OCI-M2 (cell line): Measurements from ENCODE around the gene PLCD1.
"Not testable (repeated sequence)": the region's sequence is repeated elsewhere in the genome, so short reads cannot be mapped to it uniquely, and the experiment has no call there.

Experiments
- DNase-seq: peaks from one replicate; lab custom pipeline; 2025; ENCODE audit not compliant: unreplicated experiment; lab: John Stamatoyannopoulos, UW

The PLCD1 gene

DNA sequence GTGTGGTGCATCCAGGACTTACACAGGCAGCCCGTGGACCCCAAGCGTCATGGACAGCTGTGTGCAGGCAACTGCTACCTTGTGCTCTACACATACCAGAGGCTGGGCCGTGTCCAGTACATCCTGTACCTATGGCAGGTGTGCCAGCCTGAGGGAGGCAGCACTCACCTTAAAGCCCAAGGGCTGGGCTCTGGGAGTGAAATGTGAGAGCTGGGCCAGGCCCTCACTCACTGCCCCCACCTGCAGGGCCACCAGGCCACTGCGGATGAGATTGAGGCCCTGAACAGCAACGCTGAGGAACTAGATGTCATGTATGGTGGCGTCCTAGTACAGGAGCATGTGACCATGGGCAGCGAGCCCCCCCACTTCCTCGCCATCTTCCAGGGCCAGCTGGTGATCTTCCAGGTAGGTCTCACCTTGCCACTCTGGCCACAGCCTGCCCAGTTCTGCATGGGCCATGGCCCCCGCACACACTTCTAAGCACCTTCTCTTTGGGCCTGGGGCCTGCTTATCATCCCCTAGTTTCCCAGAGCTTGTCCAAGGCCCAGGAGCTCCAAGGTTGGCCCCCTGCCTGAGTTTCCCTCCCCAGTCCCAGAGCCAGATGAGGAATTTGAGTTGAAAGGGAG lies 27.9 kb downstream of the PLCD1 start:
- DNase-seq: no peak

DNA sequence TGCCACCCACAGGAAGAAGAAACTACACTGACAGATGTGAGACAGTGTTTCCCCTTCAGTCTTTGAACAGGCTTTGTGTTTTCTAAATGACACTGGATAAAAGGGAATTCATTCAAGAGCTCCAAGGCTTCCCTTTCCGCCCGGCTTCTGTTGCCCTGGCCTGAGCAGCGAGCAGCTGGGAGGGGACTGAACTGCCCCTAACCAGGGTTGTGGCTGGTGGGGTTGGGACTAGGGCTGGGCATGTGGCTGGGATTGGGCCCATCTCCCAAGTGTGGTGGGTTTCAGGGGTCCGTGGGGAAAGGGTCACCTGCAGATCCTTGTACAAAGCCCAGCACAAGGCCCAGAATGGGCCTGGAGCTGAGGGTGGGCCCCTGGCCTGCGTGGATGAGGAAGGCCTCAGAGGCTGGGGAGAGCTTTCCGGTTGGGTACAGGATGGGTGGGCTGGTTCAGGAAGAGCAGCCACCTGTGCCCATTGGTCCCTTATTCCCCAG lies 28.4 kb downstream of the PLCD1 start:
- no peak for DNase-seq

DNA sequence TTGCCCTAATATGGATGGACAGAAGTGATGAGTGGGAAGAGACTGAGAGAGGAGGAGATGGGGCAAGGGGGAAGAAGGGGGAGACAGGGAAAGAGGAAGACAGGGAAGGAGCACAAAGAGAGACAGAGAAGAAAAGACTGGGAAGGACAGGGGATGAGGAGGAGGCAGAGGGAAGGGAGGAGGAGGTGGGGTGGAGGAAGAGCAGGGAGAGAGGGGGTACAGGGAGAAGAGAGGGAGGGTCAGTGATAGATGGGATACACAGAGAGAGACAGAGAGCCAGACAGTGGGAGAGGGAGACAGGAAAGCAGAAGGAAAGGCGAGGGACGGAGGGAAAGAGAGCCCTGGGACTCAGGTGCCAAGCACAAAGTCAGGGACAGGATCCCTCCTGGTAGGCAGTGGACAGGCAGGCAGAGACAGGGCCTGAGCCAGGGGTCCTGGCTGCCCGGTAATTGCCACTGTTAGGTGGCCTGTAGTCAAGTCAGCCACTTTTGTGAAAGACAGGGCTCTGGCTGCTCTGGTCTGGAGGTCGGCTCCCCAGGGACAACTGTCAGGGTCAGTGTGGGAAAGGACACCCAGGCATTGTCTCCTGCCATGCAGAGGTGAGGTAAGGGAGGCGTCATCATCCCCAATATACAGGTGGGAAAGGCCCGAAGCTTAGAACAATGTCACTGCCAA lies 29.1 kb downstream of the PLCD1 start:
- DNase-seq: no peak

DNA sequence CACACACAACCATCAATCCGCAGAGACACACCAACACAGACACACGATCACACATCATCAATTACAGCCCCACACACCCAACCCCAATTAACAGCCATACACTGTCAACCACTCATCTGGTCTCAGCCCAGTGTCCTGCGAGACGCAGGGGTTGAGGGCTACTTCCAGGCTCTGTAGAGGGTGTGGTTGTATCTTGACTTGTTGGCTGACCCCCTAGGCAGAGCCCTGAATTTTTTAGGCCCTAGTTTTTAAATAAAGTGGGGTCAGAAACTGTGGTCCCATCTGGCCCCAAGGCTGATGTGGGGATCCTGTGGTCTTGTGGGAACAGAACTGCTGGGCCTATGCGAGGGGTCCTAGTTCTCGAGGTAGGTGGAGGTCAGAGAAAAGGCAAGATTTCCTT lies 29.6 kb downstream of the PLCD1 start:
- no peak for DNase-seq

DNA sequence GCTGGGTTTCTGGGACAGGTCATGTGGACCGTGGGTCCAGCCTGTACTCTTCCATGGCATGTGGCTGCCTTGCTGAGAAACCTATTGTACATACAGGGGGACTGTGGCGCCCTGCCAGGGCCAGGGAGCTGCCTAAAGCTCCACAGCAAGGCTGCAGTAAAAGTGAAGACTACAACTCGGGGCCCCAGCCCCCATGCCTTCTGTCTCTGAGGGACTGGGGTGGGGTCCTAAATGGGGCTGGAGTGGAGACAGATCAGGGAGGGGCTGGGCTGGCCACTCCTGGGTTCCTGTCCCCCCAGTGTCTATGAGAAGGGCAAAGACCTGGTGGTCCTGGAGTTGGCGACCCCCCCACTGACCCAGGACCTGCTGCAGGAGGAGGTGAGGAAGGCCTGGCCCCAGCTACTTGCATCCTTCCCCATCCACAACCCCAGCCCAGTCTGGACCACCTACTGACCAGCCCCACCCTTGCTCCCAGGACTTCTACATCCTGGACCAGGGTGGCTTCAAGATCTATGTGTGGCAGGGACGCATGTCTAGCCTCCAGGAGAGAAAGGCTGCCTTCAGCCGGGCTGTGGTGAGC lies 31.6 kb downstream of the PLCD1 start:
- DNase-seq: no peak

DNA sequence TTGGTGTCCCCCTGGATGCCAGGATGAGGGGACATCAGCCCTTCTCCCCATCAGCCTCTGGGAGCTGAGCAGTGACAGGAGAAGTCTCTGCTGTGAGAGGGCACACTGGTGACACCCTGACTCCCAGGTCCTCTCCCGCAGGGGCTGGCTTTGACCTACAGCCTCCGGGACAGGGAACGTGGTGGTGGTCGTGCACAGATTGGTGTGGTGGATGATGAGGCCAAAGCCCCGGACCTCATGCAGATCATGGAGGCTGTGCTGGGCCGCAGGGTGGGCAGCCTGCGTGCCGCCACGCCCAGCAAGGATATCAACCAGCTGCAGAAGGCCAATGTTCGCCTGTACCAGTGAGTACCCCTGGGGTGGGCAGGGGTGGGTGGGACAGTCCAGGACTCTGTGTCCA lies 32.1 kb downstream of the PLCD1 start:
- no peak for DNase-seq

DNA sequence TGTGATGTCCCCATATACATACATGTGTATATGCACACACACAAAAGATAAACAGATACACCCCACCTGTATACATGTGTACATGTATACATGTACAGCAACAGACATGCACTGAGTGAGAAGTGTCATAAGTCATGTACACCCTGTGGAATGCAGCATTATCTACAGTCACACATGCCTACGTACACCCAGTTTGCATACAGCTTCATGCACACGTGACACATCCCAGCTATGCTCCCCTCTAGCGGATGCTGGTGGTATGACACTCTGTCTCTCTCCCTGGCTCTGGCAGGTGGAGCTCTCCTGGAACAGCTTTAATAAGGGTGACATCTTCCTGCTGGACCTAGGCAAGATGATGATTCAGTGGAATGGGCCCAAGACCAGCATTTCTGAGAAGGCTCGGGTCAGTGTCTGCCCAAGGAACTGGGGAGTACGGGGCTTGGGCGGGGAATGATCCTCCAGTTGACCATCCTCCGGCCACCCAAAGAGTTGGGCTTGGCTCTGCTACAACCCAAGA lies 32.6 kb downstream of the PLCD1 start:
- peak; percentile 30 for DNase-seq

DNA sequence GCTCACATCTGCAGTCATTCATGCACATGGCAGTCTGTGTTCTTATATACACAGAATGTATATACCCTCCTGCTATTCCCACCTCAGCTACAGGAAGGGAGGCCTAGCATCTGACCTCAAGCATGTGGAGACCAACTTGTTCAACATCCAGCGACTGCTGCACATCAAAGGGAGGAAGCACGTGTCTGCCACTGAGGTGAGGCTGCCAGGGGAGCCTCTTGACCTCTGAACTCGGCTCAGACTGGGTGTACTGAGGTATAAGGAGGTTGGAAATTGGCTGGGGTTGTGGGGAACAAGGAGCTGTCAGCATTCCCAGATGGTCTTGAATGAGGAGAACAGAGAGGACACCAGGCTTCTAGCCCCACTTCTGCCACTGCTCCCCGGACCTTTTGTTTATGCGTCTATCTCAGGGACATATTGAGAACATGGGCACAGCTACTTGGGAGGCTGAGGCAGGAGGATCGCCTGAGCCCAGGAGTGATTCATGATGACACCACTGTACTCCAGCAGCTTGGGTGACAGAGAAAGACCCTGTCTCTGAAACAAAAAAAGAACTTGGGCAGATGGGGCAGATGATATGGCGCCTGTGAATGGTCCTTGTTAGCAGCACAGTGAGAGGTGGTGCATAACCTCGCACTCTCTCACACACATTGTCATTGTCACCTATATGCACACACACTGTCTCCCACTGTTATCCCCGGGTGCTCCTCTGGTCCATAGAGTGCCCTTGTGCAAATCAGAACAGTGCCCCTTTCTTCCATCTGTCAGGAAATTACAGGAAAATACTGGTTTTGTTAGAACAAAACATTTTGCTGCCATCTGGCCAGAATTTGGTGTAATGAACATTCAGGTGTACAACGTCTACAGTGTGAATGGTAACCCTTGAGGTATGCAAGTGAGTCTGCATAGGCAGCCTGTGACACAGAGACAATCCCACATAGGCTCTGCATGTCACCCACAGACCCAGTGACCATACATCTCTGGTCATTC lies 33.5 kb downstream of the PLCD1 start:
- no peak for DNase-seq

DNA sequence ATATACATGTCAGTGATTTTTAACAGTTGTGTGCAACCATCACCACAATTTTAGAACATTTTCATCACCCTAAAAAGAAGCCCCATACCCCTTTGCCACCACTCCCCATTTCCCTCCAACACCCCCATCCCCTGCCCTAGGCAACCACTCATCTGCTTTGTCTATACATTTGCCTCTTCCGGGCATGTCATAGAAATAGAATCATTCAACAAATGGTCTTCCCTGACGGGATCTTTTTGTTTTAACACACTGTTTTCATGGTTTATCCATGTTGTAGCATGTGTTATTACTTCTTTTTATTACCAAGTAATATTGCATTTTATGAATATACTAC lies 34.8 kb downstream of the PLCD1 start:
- DNase-seq: no peak

DNA sequence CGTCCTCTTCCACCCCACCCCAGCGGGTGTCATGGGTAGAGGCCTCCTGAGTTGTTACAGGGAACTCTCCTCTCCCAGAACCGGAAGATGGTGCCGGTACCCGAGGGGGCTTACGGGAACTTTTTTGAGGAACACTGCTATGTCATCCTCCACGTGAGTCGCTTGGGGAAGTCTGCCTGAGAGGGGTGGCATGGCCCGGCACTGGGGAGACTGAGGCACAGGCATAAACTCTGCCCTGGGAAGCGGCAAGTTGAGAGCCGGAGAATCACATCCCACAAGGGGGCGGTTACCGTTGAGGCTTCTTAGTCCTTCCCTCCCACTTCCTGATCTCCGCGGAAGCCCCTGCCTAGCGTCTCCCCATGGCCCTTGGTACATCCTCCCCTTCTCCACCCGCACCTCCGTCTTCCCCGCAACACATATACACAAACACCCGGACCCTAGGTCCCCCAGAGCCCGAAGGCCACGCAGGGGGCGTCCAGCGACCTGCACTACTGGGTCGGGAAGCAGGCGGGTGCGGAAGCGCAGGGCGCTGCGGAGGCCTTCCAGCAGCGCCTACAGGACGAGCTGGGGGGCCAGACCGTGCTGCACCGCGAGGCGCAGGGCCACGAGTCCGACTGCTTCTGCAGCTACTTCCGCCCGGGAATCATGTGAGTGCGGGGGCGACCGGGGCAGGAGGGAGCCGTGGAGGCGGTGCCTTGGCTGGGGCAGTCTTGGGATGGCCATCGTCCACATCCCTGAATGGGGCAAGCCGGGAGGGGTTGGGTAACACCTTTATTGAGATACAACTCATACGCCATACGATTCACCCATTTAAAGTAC lies 35.4 kb downstream of the PLCD1 start:
- no peak for DNase-seq

DNA sequence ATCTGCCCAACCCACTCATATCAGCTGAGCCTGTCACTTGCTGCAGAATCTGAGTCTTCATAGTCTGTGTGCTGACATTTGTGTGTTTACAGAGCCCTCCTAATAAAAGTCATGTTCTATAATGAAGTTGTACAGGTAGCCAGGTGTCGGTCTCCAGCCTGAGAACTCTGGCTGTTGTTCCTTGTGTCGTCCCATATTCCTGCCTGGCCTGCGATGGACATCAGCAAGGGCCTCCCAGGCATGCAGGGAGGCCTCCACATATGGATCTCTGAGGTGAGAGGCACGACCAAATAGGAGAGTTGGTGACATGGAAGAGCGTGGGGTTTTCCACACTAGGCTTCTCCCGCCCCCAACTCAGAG lies 36.0 kb downstream of the PLCD1 start:
- no peak for DNase-seq

DNA sequence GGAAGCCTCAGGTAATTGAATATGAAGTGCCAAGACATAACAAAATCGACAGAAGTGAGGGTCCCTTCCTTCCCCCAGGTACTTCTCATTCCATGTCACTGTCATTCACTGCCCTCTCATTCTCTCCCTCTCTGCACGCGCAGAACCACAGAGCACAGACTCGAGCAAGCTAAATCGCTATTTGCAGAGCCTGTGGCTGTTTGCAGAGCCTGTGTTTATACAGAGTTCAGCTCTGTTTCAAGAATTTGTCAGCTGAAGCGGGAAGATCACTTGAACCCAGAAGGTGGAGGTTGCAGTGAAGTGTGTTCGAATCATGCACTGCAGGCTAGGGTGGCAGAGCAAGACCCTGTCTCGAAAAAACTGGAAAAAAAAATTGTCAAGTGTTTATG lies 36.4 kb downstream of the PLCD1 start:
- DNase-seq: no peak

DNA sequence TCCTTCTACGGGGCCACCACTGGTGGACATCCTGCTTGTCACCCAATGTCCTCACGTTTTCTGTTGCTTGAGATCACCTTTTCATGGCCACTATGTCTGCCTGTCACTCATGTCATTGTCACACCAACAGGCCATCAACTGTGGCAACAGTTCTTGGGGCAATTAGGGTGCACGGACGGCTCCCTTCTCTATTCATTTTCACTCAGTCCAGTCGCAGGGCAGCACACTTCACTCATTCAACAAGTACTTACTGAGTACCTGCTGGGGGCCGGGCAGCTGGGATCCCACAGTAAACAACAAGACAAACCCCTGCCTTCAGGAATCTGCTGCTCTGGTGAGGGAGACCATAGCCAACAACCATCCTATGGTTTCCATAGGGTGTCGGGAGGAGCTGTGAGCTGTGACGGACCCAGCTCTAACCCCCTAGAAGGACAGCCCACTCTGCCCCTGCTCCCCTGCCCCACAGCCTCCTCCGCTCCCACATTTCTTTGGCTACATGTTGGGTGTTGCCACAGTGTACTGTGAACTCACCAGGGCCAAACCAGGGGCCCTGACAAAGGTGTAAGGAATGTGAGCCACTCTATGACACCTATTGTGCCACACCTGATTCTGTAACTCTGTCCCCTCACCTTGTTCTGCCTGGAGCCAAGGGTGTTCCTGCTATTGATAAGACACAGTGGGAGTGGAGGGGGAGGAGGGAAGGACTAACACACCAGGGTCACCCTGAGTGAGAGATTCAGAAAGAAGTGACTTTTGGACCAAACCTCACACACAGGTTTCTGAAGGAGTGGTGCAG lies 37.0 kb downstream of the PLCD1 start:
- DNase-seq: no peak

DNA sequence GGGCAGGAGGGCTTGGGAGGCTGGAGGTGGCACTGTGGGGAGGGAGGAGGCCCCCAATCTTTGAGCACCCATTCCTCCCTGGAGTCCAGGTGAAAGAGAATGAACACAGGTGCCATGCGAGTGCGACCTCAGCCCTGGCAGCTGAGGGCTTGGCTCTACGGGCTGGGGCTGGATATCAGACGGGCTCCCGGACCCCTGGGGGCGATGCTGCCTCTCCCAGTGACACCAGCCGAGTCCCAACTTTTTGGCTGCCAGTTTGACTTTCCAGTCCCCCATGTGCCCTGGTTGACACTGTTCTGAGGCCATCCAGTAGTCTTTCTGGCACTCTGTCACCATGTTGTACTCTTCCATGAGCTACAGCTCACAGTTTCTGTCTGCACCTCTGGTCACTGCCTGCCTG lies 37.6 kb downstream of the PLCD1 start:
- no peak for DNase-seq

DNA sequence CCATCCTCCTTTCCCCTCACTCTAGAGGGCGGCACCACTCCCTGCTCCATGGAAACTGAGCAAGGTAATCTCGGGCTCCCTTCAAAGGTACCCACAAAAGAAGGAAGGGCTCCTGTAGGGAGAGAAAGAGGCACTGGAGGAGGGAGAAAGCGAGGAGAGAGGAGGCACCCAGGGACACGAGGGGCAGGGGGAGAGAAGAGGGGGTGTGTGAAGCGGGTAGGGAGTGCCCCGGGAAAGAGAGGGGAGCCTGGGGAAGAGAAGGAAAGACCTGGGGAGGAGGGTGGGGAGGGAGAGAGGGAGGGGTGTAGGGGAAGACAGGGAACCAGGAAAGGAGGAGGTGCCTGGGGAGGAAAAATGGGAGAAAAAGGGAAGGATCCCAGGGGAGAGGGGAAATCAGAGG lies 38.3 kb downstream of the PLCD1 start:
- DNase-seq: no peak

DNA sequence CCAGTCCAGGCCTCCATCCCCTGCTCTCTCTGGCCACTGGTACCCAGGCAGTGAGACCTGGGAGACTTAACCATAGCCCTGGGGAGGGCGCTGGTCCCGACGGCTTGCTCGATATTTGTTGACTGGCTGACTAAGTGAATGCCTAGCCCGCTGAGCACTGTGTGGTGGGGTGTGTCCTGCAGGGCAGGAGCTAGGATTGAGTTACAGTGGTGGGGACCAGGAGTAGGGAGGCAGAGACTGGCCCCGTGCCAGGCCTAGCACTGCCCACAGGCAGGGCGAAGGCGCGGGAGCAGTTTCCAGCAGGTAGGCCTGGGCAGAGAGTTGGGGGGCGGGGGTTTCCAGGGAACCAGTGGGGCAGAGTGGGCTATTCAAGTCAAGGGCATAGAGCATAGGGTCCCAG lies 38.9 kb downstream of the PLCD1 start, which contains the start of gene VILL:
Gene VILL (plus strand): TSS at position 260 of the 400 bp plus-strand sequence. CDS start 2,887 bp downstream, outside the sequence.
- DNase-seq: no peak

DNA sequence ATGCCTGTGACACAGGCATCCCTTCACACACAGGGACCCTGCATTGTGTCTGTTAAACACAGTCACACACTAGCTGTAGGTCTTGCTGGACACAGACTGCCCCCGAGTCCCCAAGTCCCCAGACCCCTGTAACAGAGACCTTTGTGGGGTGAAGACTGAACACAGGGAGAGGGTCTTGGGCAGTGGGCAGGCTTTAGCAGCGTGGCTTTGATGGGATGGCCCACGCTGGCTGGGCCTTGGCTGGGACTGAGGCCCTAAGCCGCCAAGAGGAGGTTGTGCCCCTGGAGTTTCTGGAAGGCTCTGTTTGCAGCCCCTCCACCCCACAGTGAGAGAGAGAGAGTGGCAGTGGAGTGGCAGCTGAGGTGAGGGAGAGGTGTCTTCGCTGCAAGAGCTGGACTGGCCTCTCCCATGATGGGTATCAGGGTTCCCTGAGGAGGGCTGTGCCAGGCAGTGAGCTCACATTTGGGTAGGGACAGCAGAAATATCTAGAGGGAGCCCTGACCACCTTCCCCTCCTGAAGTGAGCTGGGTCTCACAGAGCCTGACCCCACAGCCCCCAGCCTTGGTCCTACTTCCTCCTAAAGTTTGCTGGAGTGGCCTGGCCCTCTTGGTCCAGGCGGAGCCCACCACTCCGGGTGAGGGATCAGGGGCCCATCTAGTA lies 39.5 kb downstream of the PLCD1 start:
- no peak for DNase-seq

DNA sequence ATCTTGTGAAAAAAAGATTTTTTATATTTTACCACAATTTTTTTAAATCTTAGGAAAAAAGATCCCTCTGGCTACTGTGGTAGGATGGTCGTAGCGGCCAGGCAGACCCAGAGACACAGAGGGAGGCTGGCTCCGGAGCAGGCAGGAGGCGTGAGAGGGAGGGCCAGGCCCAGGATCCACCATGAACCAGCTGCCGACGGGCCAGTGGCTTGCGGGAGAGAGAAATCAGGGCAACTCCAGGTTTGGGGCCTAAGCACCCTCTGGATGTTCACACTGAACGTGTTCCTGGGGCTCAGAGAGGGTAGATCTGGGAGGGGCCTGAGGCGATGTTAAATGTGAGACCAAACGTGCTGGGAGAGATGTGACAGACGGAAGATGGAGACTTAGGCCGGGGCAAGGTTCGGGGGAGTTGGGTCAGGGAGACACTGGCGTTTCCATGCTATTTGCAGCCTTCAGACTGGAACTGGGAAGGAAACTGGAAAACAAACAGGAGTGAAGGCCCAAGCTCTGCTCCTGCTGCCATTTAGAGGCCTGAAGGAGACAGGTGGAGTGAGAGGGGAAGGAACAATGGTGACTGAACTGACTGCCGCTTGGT lies 40.4 kb downstream of the PLCD1 start:
- DNase-seq: no peak

DNA sequence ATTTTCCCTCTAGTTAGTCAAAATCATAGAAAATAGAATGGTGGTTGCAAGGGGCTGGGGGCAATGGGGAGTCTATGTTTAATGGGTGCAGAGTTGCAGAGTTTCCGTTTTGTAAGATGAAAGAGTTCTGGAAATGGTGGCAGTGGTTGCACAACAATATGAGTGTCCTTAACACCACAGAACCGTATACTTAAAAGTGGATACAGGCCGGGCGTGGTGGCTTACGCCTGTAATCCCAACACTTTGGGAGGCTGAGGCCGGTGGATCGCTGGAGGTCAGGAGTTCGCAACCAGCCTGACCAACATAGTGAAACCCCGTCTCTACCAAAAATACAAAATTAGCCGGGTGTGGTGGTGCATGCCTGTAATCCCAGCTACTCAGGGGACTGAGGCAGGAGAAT lies 41.1 kb downstream of the PLCD1 start:
- DNase-seq: not testable (repeated sequence)
